Lower leg skin (tissue), 4 donors: ENCODE data around the gene TMEM147. TPM values are rescaled to one million over a fixed set of nuclear protein-coding genes. Genes with fewer than 3 reads are reported as not detected.

Source experiments
- DNase-seq, 2 donors: peaks; one replicate each; pipeline ENCODE4 v3.0.0-alpha.2; 2019; ENCODE audit warnings: low spot score in 2 of 2
- H3K4me3 ChIP-seq: fragments of 200-600 bp; sonication (generic); 2 replicates; pipeline ENCODE4 v1.5.1; 2017; ENCODE audit warnings: mild to moderate bottlenecking, low read depth; ENCODE audit not compliant: poor library complexity, severe bottlenecking
- POLR2A ChIP-seq, 2 donors: fragments of 450-650 bp; IDR thresholded peaks; one replicate each; pipeline ENCODE4 v1.6.1; 2016 to 2017; ENCODE audit warnings: antibody characterized with exemption in 2 of 2, mild to moderate bottlenecking in 1 of 2, moderate library complexity in 1 of 2
- WGBS, 2 donors: methylation state at CpG; one replicate each; pipeline ENCODE4 v1.1.5; 2018; 5-methylcytosine and 5-hydroxymethylcytosine counted together
- intact Hi-C: fragments of 100-400 bp; cut with DNase I; formaldehyde crosslinking; loops from one replicate; pipeline ENCODE4 v1.15.0; 2023; ENCODE audit warnings: low total_unique reads
- total RNA-seq, 4 donors: library from RNA; depleted of rRNA; stranded (reverse); fragments of >200 nt; gene quantifications; one replicate each; pipeline ENCODE4 v1.1.0, GENCODE V29; 2016
- TF ChIP-seq, protein P1 (sequence below), 3 donors: fragments of 450-650 bp; IDR thresholded peaks; one replicate each; pipeline ENCODE4 v1.5.1; 2016; ENCODE audit warnings: antibody characterized with exemption in 3 of 3, mild to moderate bottlenecking in 3 of 3, moderate library complexity in 2 of 3

The TMEM147 gene
- total RNA-seq, 4 donors from 2014 or later = 102 to 158 (median 130) TPM

DNA sequence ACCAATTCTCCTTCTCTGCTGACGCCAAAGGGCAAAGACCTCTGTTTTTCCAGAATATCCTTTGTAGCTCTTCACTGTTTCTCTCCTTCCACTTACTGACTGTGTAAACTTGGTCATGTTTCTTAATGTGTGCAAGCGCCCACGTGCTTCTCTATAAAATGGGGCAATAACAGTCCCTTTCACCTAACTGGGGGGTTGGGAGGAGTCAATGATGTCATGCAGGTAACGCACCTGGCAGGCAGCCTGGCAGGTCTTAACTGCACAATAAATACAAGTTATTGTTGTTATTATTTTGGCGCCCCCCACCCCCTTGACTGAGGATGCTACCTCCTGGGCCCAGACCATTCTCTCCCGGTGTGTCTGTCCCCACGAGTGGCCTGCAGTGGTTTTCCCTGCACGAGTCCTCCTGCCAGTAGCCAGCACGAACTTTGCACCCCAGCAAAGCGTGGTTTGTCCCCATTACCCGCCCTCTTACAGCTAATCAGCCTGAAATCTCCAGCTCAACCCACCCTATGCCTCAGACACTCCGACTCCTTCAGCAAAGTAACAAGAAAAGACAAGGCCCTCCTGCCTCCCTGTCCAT is 22.6 kb upstream of the TMEM147 start:
- TF ChIP-seq, protein P1, sequence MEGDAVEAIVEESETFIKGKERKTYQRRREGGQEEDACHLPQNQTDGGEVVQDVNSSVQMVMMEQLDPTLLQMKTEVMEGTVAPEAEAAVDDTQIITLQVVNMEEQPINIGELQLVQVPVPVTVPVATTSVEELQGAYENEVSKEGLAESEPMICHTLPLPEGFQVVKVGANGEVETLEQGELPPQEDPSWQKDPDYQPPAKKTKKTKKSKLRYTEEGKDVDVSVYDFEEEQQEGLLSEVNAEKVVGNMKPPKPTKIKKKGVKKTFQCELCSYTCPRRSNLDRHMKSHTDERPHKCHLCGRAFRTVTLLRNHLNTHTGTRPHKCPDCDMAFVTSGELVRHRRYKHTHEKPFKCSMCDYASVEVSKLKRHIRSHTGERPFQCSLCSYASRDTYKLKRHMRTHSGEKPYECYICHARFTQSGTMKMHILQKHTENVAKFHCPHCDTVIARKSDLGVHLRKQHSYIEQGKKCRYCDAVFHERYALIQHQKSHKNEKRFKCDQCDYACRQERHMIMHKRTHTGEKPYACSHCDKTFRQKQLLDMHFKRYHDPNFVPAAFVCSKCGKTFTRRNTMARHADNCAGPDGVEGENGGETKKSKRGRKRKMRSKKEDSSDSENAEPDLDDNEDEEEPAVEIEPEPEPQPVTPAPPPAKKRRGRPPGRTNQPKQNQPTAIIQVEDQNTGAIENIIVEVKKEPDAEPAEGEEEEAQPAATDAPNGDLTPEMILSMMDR (IDR thresholded peaks at IDR 0.05) = no peak
- no peak for TF ChIP-seq POLR2A (IDR thresholded peaks at IDR 0.05)
- intact Hi-C loops = no loop called here
- H3K4me3 ChIP-seq = no peak overlapping the region
- no peak for DNase-seq
- WGBS, 2 donors = 83 to 84% methylated on average over 12 of the region's 12 CpGs

- H3K4me3 ChIP-seq = no peak overlapping the region
- intact Hi-C loops = no loop called here
- DNase-seq = no peak
- TF ChIP-seq, protein P1 (IDR thresholded peaks at IDR 0.05) = no peak
- TF ChIP-seq POLR2A (IDR thresholded peaks at IDR 0.05) = no peak
- 50 to 51% methylated on average over 11 of the region's 11 CpGs for WGBS, 2 donors
Observed at GRCh38 chr19:35524181-35524837, 21.1 kb upstream of the TMEM147 start.

DNA sequence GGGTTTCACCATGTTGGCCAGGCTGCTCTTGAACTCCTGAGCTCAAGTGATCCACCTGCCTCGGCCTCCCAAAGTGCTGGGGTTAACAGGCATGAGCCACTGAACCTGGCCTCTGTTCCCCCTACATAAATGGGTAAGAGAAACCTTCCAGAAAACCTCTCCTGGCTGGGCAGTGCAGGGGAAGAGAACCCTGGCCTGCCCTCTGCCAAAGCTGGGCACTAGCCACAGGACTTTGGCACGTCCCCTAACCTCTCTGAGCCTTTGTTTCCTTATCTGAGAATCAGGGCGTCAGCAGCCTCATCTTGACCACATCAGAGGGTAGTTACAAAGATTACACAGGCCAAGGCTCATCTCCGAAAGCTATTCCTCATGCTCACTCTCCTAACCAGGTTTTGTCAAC is 19.6 kb upstream of the TMEM147 start:
- no peak for DNase-seq
- intact Hi-C loops = no loop called here
- H3K4me3 ChIP-seq = no peak overlapping the region
- TF ChIP-seq POLR2A (IDR thresholded peaks at IDR 0.05) = no peak
- TF ChIP-seq, protein P1 (IDR thresholded peaks at IDR 0.05) = no peak
- WGBS, 2 donors = 78 to 89% methylated on average over 4 of the region's 4 CpGs

DNA sequence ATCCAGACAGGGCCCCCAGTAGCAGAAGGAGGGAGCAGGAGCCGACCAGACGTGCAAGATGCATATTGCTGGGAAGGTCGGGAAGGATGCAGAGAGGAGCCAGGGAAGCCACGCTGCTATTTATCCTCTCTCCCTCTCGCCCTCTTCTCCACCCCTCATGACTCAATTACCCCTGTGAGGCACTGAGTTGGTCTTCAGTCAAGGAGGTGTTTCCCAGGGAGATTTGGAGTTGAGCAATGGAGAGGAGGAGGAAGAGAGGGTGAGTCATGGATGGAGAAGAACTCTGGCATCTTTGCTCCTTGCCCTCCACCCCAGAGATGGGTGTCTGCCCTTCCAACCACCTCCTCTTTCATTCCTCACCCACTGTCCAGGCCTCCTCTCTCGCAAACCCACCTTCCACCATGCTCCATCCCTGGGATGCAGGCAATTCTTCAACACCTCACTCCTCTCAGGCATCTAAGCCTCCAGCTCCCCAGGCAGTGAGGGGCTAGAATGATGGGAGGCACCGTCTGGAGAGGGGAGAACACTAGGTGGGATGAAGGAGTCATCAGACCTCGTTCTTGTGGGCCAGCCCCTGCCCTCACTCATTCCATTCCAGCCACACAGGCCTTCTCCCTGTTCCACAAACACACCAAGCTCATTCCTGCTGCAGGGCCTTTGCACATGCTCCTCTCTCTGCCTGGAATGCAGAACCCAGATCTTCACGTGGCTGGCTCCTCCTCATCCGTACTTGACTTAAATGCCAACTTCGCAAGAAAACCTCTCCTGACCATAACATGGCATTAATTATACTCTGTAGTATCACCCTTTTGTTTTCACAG is 17.0 kb upstream of the TMEM147 start, which contains the start of gene SBSN:
Gene SBSN, minus strand, starts transcription at position 94 of the 821 bp plus-strand sequence. Its CDS starts 30 bp downstream, at position 64.
- intact Hi-C loops = no loop called here
- TF ChIP-seq POLR2A (IDR thresholded peaks at IDR 0.05) = no peak
- TF ChIP-seq, protein P1 (IDR thresholded peaks at IDR 0.05) = no peak
- no peak for DNase-seq
- H3K4me3 ChIP-seq = no peak within 1 kb of the TSS
- WGBS, 2 donors = 62 to 76% methylated on average over 10 to 11 of the region's 11 CpGs

DNA sequence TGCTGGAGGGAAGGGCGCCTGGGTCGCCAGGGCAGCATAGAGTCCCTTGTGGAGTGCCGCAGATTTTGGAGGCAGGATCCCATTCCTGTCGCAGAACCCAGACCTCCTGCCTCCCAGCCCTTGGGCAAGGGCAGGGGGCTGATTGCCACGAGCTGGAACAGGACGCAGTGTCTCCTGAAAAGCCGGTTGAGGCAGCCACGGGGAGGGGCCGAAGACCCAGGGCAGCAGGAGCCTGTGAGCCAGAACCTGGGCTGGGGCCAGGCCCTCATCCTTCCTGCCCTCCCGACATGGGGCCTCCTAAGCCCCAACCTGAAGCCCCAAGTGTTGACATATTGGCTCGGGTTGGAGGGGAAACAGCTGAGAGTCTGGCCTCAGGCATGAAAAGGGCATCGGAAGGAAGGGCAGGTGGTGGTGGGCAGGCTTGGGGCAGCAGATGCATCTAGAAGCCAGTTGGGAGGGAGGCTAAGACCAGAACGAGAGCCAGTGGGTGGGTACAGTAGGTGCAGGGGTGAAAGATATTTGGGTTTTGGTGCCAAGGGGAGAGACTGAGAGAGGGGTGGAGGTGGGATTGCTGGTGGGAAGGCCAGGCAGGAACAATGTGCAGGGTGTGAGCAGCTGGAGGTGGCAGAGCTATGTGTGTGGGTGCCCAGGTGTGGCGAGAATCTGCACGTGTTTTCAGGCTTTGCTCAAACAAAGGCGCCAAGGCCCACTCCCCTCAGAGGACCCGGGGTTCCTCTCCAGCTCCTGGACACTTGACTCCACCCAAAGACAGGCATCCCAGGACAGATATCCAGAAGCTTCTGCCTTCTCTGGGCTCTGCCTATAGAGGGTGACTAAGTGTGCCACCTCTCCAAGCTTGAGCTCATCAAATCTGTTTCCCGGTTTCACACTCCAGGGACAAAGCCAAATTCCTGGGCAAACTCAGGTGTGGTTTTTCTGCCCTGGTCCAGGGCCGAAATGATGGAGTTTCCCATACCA is 15.9 kb upstream of the TMEM147 start:
- no peak for DNase-seq
- no peak overlapping the region for H3K4me3 ChIP-seq
- intact Hi-C loops = no loop called here
- no peak for TF ChIP-seq POLR2A (IDR thresholded peaks at IDR 0.05)
- TF ChIP-seq, protein P1 (IDR thresholded peaks at IDR 0.05) = no peak
- WGBS, 2 donors = 33 to 40% methylated on average over 18 to 19 of the region's 19 CpGs
